Ovary (tissue), 9 donors: ENCODE data around the gene PCDHGC5. TPM values are rescaled to one million over a fixed set of nuclear protein-coding genes. Genes with fewer than 3 reads are reported as not detected.
A peak's percentile ranks its signal among the peaks of the same experiment; 100 is the strongest.

ENCODE experiments used
- DNase-seq, 5 donors: peaks; one replicate each; pipeline ENCODE4 v3.0.0-alpha.2; 2019 to 2020
- H3K27ac ChIP-seq, 2 donors: fragments of 200-600 bp; one replicate each; pipeline versions ENCODE4 v1.5.1 to v1.8.0; 2019 to 2022
- H3K27me3 ChIP-seq: fragments of 200-600 bp; one replicate; pipeline ENCODE4 v1.8.0; 2022
- H3K36me3 ChIP-seq: fragments of 200-600 bp; sonication (generic); one replicate; pipeline ENCODE4 v1.5.1; 2019
- H3K4me1 ChIP-seq: one replicate; pipeline ENCODE4 v1.8.1; 2013; ENCODE audit warnings: mild to moderate bottlenecking, moderate library complexity; ENCODE audit not compliant: insufficient read depth
- H3K4me3 ChIP-seq: fragments of 200-600 bp; sonication (generic); one replicate; pipeline ENCODE4 v1.5.1; 2017
- H3K9me3 ChIP-seq, 2 donors: fragments of 200-600 bp in 1 of 2; sonication (generic) in 1 of 2; one replicate each; pipeline versions ENCODE4 v1.5.1 to v1.8.1; 2013 to 2019; ENCODE audit warnings: mild to moderate bottlenecking in 1 of 2, moderate library complexity in 1 of 2
- CTCF ChIP-seq, 3 donors: fragments of 450-650 bp in 2 of 3; fragments of 200-600 bp in 1 of 3; IDR thresholded peaks; one replicate each; pipeline versions ENCODE4 v1.5.1 to v1.8.0; 2016 to 2022; ENCODE audit warnings: antibody characterized with exemption in 3 of 3, mild to moderate bottlenecking in 1 of 3
- EP300 ChIP-seq: sonication (generic); formaldehyde crosslinking; IDR thresholded peaks from one replicate; pipeline ENCODE4 v1.6.1; 2017; ENCODE audit warnings: antibody characterized with exemption
- POLR2A ChIP-seq: fragments of 450-650 bp; IDR thresholded peaks from one replicate; pipeline ENCODE4 v1.6.1; 2017; ENCODE audit warnings: antibody characterized with exemption, mild to moderate bottlenecking, moderate library complexity
- WGBS, 3 donors: extraction: QIAGEN DNeasy Blood & Tissue Kit in 1 of 3; methylation state at CpG; one replicate each; pipeline versions ENCODE4 v1.1.5 to v1.1.7; 2013 to 2017; 5-methylcytosine and 5-hydroxymethylcytosine counted together
- intact Hi-C, 4 donors: fragments of 100-400 bp; cut with DNase I; formaldehyde crosslinking; loops; one replicate each; pipeline versions ENCODE4 v1.11.0 to v1.15.1; 2022 to 2023
- polyA plus RNA-seq, 2 donors: library from polyadenylated mRNA; stranded (reverse); fragments of 200-250 nt in 1 of 2; fragments of 350-450 nt in 1 of 2; fragmentation: Illumina TruSeq in 1 of 2; extraction: RNeasy Lipid Tissue Mini Kit (QIAGEN cat#74804) in 1 of 2; gene quantifications; one replicate each; pipeline ENCODE4 v1.2.3, GENCODE V29; 2013 to 2014
- total RNA-seq, 7 donors: library from RNA; depleted of rRNA in 2 of 7; stranded (reverse); fragments of >200 nt in 2 of 7; fragmentation: NEBNext Ultra II Directional in 3 of 7; extraction: Animal tissue kit (Norgen Biotek cat#: 25700) in 3 of 7; gene quantifications; one replicate each; pipeline versions ENCODE4 v1.1.0 to v1.2.4, GENCODE V29; 2016 to 2023
- donor health status: DM: no; HTN: no; CAD: no; lungs with moderate emphysema.
- donor health status: DM: no; HTN: no; CAD: no.
- donor health status: Bipolar disorder and iron deficiency.
- donor health status: DM: yes; HTN: yes; CAD: no.
- donor health status: DM: no; HTN: no; CAD: no.
- donor health status: DM: yes; HTN: yes; CAD: no.

Gene PCDHGC5
- total and polyA plus RNA-seq, 9 donors = 0.19 to 3.5 (median 1.8) TPM

- intact Hi-C loops = no loop called here
- H3K27me3 ChIP-seq = no peaks in the 10 kb centered on the region
- H3K4me3 ChIP-seq = no peak overlapping the region
- TF ChIP-seq CTCF (IDR thresholded peaks at IDR 0.05) (no peak), POLR2A (no peak), EP300 (no peak)
- H3K36me3 ChIP-seq = no peaks in the 10 kb centered on the region
- H3K27ac ChIP-seq = peak overlapping the region; percentile 48 to 88
- peaks cover 13% of the 10 kb centered on the region for H3K4me1 ChIP-seq
- DNase-seq = no peak
- 86 to 88% (median 88%) methylated on average over 8 of the region's 8 CpGs for WGBS, 3 donors
- no peaks in the 10 kb centered on the region for H3K9me3 ChIP-seq
These were observed 17.7 kb downstream of the PCDHGC5 start for GRCh38 chr5:141506381-141507155.

GRCh38 chr5:141507387-141508091 lies 18.7 kb downstream of the PCDHGC5 start:
- Histone ChIP-seq H3K27me3 (no peaks in the 10 kb centered on the region), H3K27ac (peak overlapping the region; percentile 48 to 88), H3K36me3 (no peaks in the 10 kb centered on the region), H3K9me3 (no peaks in the 10 kb centered on the region), H3K4me3 (no peak overlapping the region), H3K4me1 (peaks cover 13% of the 10 kb centered on the region)
- no peak for TF ChIP-seq EP300
- TF ChIP-seq POLR2A = no peak
- no peak for TF ChIP-seq CTCF (IDR thresholded peaks at IDR 0.05)
- 15 to 19% (median 15%) methylated on average over 11 of the region's 11 CpGs for WGBS, 3 donors
- intact Hi-C loops = no loop called here
- peak in 4 of 5 donors; percentile 61 to 73 (median 63) for DNase-seq

GRCh38 chr5:141508440-141508797 lies 19.5 kb downstream of the PCDHGC5 start:
- Histone ChIP-seq H3K4me1 (peaks cover 13% of the 10 kb centered on the region), H3K4me3 (peak overlapping the region; percentile 17), H3K27me3 (no peaks in the 10 kb centered on the region), H3K36me3 (no peaks in the 10 kb centered on the region), H3K27ac (peak overlapping the region; percentile 48 to 88), H3K9me3 (no peaks in the 10 kb centered on the region)
- intact Hi-C loops = no loop called here
- WGBS, 3 donors = 5 to 11% (median 7%) methylated on average over 9 of the region's 9 CpGs
- TF ChIP-seq POLR2A (no peak), EP300 (no peak), CTCF (IDR thresholded peaks at IDR 0.05) (no peak)
- DNase-seq = peak in 2 of 5 donors; percentile 51 to 52

GRCh38 chr5:141508798-141509611 lies 20.1 kb downstream of the PCDHGC5 start:
- WGBS, 3 donors = 8 to 11% (median 9%) methylated on average over 23 of the region's 23 CpGs

More at GRCh38 chr5:141508798-141509611, 20.1 kb downstream of the PCDHGC5 start:
- TF ChIP-seq POLR2A = peak; percentile 70
- no peak for TF ChIP-seq CTCF (IDR thresholded peaks at IDR 0.05)
- peak overlapping the region; percentile 48 to 88 for H3K27ac ChIP-seq
- H3K36me3 ChIP-seq = no peaks in the 10 kb centered on the region
- no peaks in the 10 kb centered on the region for H3K9me3 ChIP-seq
- DNase-seq = peak; percentile 72 to 85 (median 74)
- H3K4me1 ChIP-seq = peaks cover 13% of the 10 kb centered on the region
- H3K27me3 ChIP-seq = no peaks in the 10 kb centered on the region
- intact Hi-C loops = no loop called here
- peak overlapping the region; percentile 17 for H3K4me3 ChIP-seq
